PC-3 (cell line): ENCODE data around the gene SLC7A9. TPM values are rescaled to one million over a fixed set of nuclear protein-coding genes. Genes with fewer than 3 reads are reported as not detected.

Experiments
- ATAC-seq: fragments of 200-7000 bp; cut with Tn5 transposase; 2 replicates; pipeline ENCODE4 v1.9.1; 2020; ENCODE audit warnings: mild to moderate bottlenecking, moderate library complexity
- BruUV-seq: library from RNA; stranded (reverse); fragments of 400-500 nt; replicated peaks from 2 replicates; lab custom pipeline; 2021; lab: Mats Ljungman, UMichigan
- CTCF ChIA-PET: fragments of 300-600 bp; sonication (Branson Sonifier 250); formaldehyde crosslinking; loops from one replicate; lab custom pipeline; 2022; ENCODE audit warnings: antibody characterized with exemption; lab: Charles Lee
- POLR2A ChIA-PET: fragments of 300-600 bp; sonication (Branson Sonifier 250); formaldehyde crosslinking; loops from one replicate; lab custom pipeline; 2022; ENCODE audit warnings: antibody characterized with exemption; ENCODE audit not compliant: unreplicated experiment; lab: Charles Lee
- DNase-seq: peaks from one replicate; pipeline ENCODE4 v3.0.0-alpha.2; 2015
- H2AFZ ChIP-seq: fragments of 300-600 bp; sonication (generic); 2 replicates; pipeline ENCODE4 v1.6.0; 2016; ENCODE audit warnings: antibody characterized with exemption, low read length
- H3F3A ChIP-seq: fragments of 300-600 bp; sonication (generic); one replicate; pipeline ENCODE4 v1.6.0; 2017; ENCODE audit warnings: antibody characterized with exemption, low read length, control low read depth, mild to moderate bottlenecking; ENCODE audit not compliant: unreplicated experiment
- H3K27ac ChIP-seq: fragments of 300-600 bp; sonication (generic); 2 replicates; pipeline ENCODE4 v1.5.1; 2016; ENCODE audit warnings: mild to moderate bottlenecking, low read length
- H3K27me3 ChIP-seq: fragments of 300-600 bp; sonication (generic); 2 replicates; pipeline ENCODE4 v1.6.1; 2016; ENCODE audit warnings: low read length, mixed read lengths
- H3K36me3 ChIP-seq: fragments of 300-600 bp; sonication (generic); 2 replicates; pipeline ENCODE4 v1.6.1; 2016; ENCODE audit warnings: low read depth, mixed run types, low read length, mixed read lengths
- H3K4me1 ChIP-seq: fragments of 300-600 bp; sonication (generic); 2 replicates; pipeline ENCODE4 v1.5.1; 2016; ENCODE audit warnings: low read length; ENCODE audit not compliant: insufficient read depth
- H3K4me2 ChIP-seq: fragments of 300-600 bp; sonication (generic); 2 replicates; pipeline ENCODE4 v1.6.0; 2016; ENCODE audit warnings: low read length
- H3K4me3 ChIP-seq: fragments of 300-600 bp; sonication (generic); 2 replicates; pipeline ENCODE4 v1.5.1; 2016; ENCODE audit warnings: mild to moderate bottlenecking, low read length, mixed read lengths
- H3K79me2 ChIP-seq: fragments of 300-600 bp; sonication (generic); 2 replicates; pipeline ENCODE4 v1.6.1; 2017; ENCODE audit warnings: low read length, mixed read lengths
- H3K9ac ChIP-seq: fragments of 300-600 bp; sonication (generic); 2 replicates; pipeline ENCODE4 v1.6.0; 2016; ENCODE audit warnings: mild to moderate bottlenecking, low read length
- H3K9me2 ChIP-seq: fragments of 300-600 bp; sonication (generic); replicated peaks from 2 replicates; pipeline ENCODE4 v1.6.1; 2016; ENCODE audit warnings: mixed run types, low read length, mixed read lengths
- H3K9me3 ChIP-seq: fragments of 300-600 bp; sonication (generic); 2 replicates; pipeline ENCODE4 v1.6.1; 2016; ENCODE audit warnings: low read length, mixed read lengths
- H4K20me1 ChIP-seq: fragments of 300-600 bp; sonication (generic); 2 replicates; pipeline ENCODE4 v1.6.1; 2016; ENCODE audit warnings: low read length, mixed read lengths
- EZH2 ChIP-seq: fragments of 300-600 bp; sonication (generic); IDR thresholded peaks from one replicate; pipeline ENCODE4 v1.6.1; 2017; ENCODE audit warnings: antibody characterized with exemption, mild to moderate bottlenecking, low read length; ENCODE audit not compliant: unreplicated experiment
- EZH2phosphoT487 ChIP-seq: fragments of 300-600 bp; sonication (generic); IDR thresholded peaks from 2 replicates; pipeline ENCODE4 v1.6.1; 2018; ENCODE audit warnings: mild to moderate bottlenecking, antibody characterized with exemption, low read length, borderline replicate concordance
- intact Hi-C: fragments of 100-400 bp; cut with micrococcal nuclease; formaldehyde crosslinking; loops from 2 replicates; pipeline ENCODE4 v1.9.0; 2023
- total RNA-seq: library from RNA; depleted of rRNA; stranded (reverse); fragments of >200 nt; gene quantifications from 2 replicates; pipeline ENCODE4 v1.2.3, GENCODE V29; 2014
- TF ChIP-seq, protein P1 (sequence below): fragments of 300-600 bp; sonication (generic); conservative IDR thresholded peaks from 2 replicates; pipeline ENCODE4 v1.5.1; 2017; ENCODE audit warnings: antibody characterized with exemption, low read depth, mild to moderate bottlenecking, low read length

Gene SLC7A9
- total RNA-seq, 1 experiment from 2014 or later: not detected

DNA sequence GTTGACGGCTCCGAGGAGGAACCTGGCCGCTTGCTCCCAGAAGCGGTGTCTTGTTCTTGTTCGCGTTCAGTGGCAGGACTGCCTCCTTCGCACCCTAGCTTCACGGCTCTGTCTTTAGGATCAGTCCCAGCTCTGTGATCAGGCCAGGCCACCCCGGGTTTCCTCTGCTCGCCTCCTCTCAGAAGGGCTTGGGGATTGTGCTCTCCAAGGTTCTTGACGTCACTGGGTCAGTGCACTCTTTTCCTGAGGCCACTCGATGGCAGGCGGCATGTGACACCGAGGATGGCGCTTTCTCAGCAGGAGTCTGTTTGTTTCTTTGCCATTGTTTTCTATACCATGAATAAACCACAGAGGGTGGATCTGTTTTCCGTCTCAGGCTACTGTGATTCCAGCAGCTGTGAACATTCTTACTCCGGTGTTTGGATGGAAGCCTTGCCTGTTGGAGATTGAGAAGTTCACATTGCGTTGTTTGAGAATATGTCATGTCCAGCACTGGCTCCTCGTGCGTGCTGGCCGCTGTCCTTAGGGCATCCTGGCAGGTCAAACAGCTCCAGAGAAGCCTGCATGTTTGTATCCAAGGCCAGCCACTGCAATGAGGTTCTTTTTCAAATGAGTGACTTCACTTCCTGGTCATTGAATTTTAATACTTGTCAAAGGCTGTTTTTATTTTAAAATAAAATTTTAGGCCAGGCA lies 44.5 kb downstream of the SLC7A9 start:
- intact Hi-C loops: no loop called here
- no peak for DNase-seq
- no peaks in the 10 kb centered on the region for H3K9me2 ChIP-seq
- no peaks in the 10 kb centered on the region for H3F3A ChIP-seq
- H3K4me1 ChIP-seq: no peaks in the 10 kb centered on the region
- BruUV-seq: no TSS peak
- ATAC-seq: no peak
- CTCF ChIA-PET: no interaction called here
- no peak overlapping the region for H3K27ac ChIP-seq
- no peak overlapping the region for H2AFZ ChIP-seq
- POLR2A ChIA-PET: no interaction called here
- H3K9ac ChIP-seq: no peak overlapping the region
- no peaks in the 10 kb centered on the region for H3K36me3 ChIP-seq
- H4K20me1 ChIP-seq: no peaks in the 10 kb centered on the region
- no peaks in the 10 kb centered on the region for H3K27me3 ChIP-seq
- H3K4me2 ChIP-seq: no peak overlapping the region
- TF ChIP-seq, protein P1, sequence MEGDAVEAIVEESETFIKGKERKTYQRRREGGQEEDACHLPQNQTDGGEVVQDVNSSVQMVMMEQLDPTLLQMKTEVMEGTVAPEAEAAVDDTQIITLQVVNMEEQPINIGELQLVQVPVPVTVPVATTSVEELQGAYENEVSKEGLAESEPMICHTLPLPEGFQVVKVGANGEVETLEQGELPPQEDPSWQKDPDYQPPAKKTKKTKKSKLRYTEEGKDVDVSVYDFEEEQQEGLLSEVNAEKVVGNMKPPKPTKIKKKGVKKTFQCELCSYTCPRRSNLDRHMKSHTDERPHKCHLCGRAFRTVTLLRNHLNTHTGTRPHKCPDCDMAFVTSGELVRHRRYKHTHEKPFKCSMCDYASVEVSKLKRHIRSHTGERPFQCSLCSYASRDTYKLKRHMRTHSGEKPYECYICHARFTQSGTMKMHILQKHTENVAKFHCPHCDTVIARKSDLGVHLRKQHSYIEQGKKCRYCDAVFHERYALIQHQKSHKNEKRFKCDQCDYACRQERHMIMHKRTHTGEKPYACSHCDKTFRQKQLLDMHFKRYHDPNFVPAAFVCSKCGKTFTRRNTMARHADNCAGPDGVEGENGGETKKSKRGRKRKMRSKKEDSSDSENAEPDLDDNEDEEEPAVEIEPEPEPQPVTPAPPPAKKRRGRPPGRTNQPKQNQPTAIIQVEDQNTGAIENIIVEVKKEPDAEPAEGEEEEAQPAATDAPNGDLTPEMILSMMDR: no peak
- TF ChIP-seq EZH2phosphoT487: no peak
- no peak for TF ChIP-seq EZH2
- H3K4me3 ChIP-seq: no peak overlapping the region
- no peaks in the 10 kb centered on the region for H3K9me3 ChIP-seq
- no peaks in the 10 kb centered on the region for H3K79me2 ChIP-seq

DNA sequence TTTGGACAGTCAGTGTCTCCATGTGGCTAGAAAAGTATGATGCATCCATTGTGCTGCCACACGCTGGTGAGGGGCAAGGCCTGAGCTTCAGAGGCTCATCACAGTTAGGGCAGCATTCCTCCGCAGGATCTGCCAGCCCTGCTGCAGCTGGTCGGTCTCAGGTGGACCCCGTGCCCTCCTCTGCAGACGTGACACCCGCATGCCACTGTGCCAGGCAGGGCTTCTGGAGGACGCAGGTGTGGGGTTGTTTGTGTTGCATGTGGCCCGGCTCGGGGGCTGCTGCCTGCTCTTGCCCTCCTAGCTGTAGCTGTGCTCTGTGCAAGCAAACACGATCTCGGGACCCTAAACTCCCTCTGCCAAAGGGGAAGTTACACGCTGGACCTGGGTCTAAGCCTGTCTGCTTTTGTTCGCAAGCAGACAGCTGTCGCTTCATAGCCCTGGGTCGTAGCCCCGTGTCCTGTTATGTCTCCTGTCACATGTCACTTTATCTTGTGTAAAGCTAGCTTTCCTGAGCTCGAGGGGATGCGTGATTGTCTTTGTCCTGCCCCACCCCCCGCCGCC lies 45.3 kb downstream of the SLC7A9 start:
- DNase-seq (no peak), ATAC-seq (no peak)
- Histone ChIP-seq H3K9ac (no peak overlapping the region), H3K79me2 (no peaks in the 10 kb centered on the region), H3K4me1 (no peaks in the 10 kb centered on the region), H3K27me3 (no peaks in the 10 kb centered on the region), H3K4me2 (no peak overlapping the region), H3K27ac (no peak overlapping the region), H2AFZ (no peak overlapping the region), H3K9me2 (no peaks in the 10 kb centered on the region), H3K9me3 (no peaks in the 10 kb centered on the region), H4K20me1 (no peaks in the 10 kb centered on the region), H3K4me3 (no peak overlapping the region), H3F3A (no peaks in the 10 kb centered on the region), H3K36me3 (no peaks in the 10 kb centered on the region)
- ChIA-PET CTCF (no interaction called here), POLR2A (no interaction called here)
- BruUV-seq: no TSS peak
- intact Hi-C loops: no loop called here
- TF ChIP-seq EZH2 (no peak), EZH2phosphoT487 (no peak)
- TF ChIP-seq, protein P1: no peak

DNA sequence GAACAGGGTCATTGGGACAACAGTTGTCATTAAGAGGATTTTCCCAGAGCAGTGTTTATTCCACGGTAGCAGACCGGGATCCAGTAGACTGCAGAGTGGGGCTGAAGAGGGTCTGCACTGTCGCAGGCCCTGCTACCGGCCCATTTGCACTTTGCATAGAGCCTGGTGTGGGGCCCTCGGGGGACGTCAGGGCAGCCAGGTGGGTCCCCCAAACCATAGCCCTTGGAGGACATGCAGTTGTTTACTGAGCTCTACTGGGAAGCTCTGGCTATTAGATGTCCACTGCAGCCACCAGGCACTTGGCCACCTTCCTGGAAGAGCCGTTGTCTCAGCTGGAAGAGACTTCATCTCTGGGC lies 45.8 kb downstream of the SLC7A9 start:
- Histone ChIP-seq H3K4me3 (no peak overlapping the region), H3K4me1 (no peaks in the 10 kb centered on the region), H3K4me2 (no peak overlapping the region), H3K9me2 (no peaks in the 10 kb centered on the region), H3K9ac (no peak overlapping the region), H4K20me1 (no peaks in the 10 kb centered on the region), H3F3A (no peaks in the 10 kb centered on the region), H3K36me3 (no peaks in the 10 kb centered on the region), H3K9me3 (no peaks in the 10 kb centered on the region), H2AFZ (no peak overlapping the region), H3K27ac (no peak overlapping the region), H3K27me3 (no peaks in the 10 kb centered on the region), H3K79me2 (no peaks in the 10 kb centered on the region)
- no TSS peak for BruUV-seq
- intact Hi-C loops: no loop called here
- ATAC-seq: no peak
- TF ChIP-seq EZH2phosphoT487: no peak
- TF ChIP-seq, protein P1: no peak
- TF ChIP-seq EZH2: no peak
- CTCF ChIA-PET: no interaction called here
- DNase-seq: no peak
- POLR2A ChIA-PET: no interaction called here
